Measurements from ENCODE around the gene SMPD4. TPM values are rescaled to one million over a fixed set of nuclear protein-coding genes. Genes with fewer than 3 reads are reported as not detected.
"Not testable (repeated sequence)": the region's sequence is repeated elsewhere in the genome, so short reads cannot be mapped to it uniquely, and the experiment has no call there.

The SMPD4 gene
- total and polyA plus RNA-seq, 2 of the 8 experiments (the other 6 are each of a cell fraction or from before 2014, with no cell fraction given), result 102 to 106 TPM

DNA sequence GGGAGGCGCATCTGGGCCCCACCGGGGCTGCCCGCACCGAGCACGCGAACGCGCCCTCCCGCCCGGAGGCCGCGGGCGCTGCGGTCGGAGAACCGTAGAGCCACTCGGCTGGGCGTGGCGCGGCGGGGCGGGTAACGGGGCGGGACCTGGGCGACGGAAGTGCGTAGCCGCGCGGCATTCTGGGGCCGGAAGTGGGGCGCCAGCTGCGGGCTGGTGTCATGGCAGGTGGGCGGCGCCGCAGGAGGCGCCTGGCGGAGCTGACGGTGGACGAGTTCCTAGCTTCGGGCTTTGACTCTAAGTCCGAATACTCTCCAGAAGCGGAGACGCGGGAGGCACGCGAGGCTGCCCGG lies 47.7 kb upstream of the SMPD4 start:
- H3K4me3 ChIP-seq (ENCODE audit: extremely low read depth in 1 of 4, insufficient read depth in 2 of 4, low read depth in 3 of 4, low read length in 4 of 4); H3K79me2 ChIP-seq (ENCODE audit: control insufficient read depth in 1 of 2, insufficient read depth in 2 of 2, low read length in 2 of 2); H2BK20ac ChIP-seq (ENCODE audit: low read length); H3K27me3 ChIP-seq (replicated peaks in 1 of 4; ENCODE audit: control insufficient read depth in 3 of 4, extremely low read depth in 1 of 4, insufficient read depth in 3 of 4, low read length in 3 of 4); H4K20me1 ChIP-seq (replicated peaks in 1 of 2; ENCODE audit: control insufficient read depth in 1 of 2, insufficient read depth in 2 of 2, low read length in 2 of 2); H3K79me1 ChIP-seq (ENCODE audit: low read depth, low read length); H3K14ac ChIP-seq (ENCODE audit: insufficient read length); H3K23ac ChIP-seq (ENCODE audit: insufficient read length); CTCF ChIA-PET (ENCODE audit: partially characterized antibody); H4K5ac ChIP-seq (ENCODE audit: insufficient read length, low read depth, low read length); H2AK5ac ChIP-seq (ENCODE audit: low read depth, low read length); H3K4ac ChIP-seq (replicated peaks; ENCODE audit: insufficient read length, low read depth, low read length); H3K36me3 ChIP-seq (ENCODE audit: control insufficient read depth in 2 of 4, insufficient read depth in 4 of 4, low read length in 3 of 4); H3K23me2 ChIP-seq (ENCODE audit: low read depth, low read length); DNase-seq (ENCODE audit: low read depth in 1 of 2, low spot score in 2 of 2); H3K18ac ChIP-seq (ENCODE audit: extremely low read depth, low read length); H2BK15ac ChIP-seq (ENCODE audit: low read length); H3K4me2 ChIP-seq (ENCODE audit: insufficient read depth in 1 of 2, low read depth in 2 of 2, low read length in 2 of 2); H2BK12ac ChIP-seq (ENCODE audit: low read depth, low read length); H3K56ac ChIP-seq (replicated peaks; ENCODE audit: insufficient read length, low read depth, low read length); H3K27ac ChIP-seq (ENCODE audit: low read depth, low read length); H3K9me3 ChIP-seq (ENCODE audit: insufficient read depth in 2 of 2, low read depth in 1 of 2, low read length in 1 of 2); POLR2A ChIA-PET (ENCODE audit: partially characterized antibody); H3K9ac ChIP-seq (replicated peaks in 1 of 4; ENCODE audit: extremely low read depth in 1 of 4, low read depth in 3 of 4, low read length in 3 of 4); H4K91ac ChIP-seq (replicated peaks; ENCODE audit: insufficient read length, low read length); H2BK120ac ChIP-seq (replicated peaks; ENCODE audit: low read depth, low read length); H4K8ac ChIP-seq (ENCODE audit: extremely low read depth, insufficient read depth, low read length); FAIRE-seq; H2AFZ ChIP-seq (ENCODE audit: low read length); H2BK5ac ChIP-seq (ENCODE audit: low read depth, low read length); H3K4me1 ChIP-seq (replicated peaks in 1 of 4; ENCODE audit: control insufficient read depth in 3 of 4, insufficient read depth in 4 of 4, low read length in 3 of 4): not testable (repeated sequence)
- 95% methylated on average over 4 of the region's 48 CpGs; no CpG with 5 or more reads in 1 of the 2 experiments for WGBS, 2 experiments (ENCODE audit: extremely low coverage in 1 of 2, insufficient coverage in 1 of 2, insufficient read length in 1 of 2, insufficient replicate concordance in 2 of 2, low coverage in 1 of 2, low lambda C conversion rate in 2 of 2, missing lambda C conversion rate in 1 of 2)

DNA sequence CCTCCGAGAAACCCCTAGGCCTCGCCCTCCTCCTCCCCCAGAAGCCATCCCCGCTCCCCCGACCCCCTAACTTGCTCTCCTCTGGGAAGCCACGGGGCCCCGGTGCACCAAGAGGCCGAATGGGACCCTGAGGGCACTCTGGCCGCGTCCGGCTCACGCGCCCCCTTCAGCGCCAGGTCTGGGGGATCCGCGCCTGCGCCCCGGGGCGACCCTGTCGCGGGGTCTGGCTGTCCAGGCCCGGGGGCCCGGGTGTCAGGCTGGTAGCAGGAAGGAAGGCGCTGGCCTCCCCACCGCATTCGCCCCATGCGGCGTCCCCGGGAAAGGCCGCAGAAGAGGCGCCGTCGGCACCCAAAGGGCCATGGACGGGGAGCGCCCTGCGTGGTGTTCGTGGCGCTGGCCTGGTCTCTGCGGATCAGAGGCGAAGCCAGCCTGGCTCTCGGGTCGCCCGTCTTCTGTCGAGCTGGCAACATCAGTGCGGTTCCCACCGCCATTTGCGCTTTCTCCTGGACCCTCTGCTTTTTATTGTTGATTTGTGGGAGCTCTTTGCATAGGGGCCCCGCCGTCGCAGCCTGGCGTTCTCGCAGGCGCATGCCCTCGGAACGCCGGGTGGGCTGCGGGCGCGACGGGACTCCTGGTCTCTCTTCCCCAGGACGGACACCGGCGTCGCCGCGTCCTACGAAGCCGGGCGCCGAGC lies 47.2 kb upstream of the SMPD4 start:
- H3K23ac ChIP-seq (ENCODE audit: insufficient read length); CTCF ChIA-PET (ENCODE audit: partially characterized antibody); H2BK20ac ChIP-seq (ENCODE audit: low read length); H2BK15ac ChIP-seq (ENCODE audit: low read length); H2BK5ac ChIP-seq (ENCODE audit: low read depth, low read length); H3K79me1 ChIP-seq (ENCODE audit: low read depth, low read length); H3K4me1 ChIP-seq (replicated peaks in 1 of 4; ENCODE audit: control insufficient read depth in 3 of 4, insufficient read depth in 4 of 4, low read length in 3 of 4); POLR2A ChIA-PET (ENCODE audit: partially characterized antibody); H3K79me2 ChIP-seq (ENCODE audit: control insufficient read depth in 1 of 2, insufficient read depth in 2 of 2, low read length in 2 of 2); DNase-seq (ENCODE audit: low read depth in 1 of 2, low spot score in 2 of 2); H3K27ac ChIP-seq (ENCODE audit: low read depth, low read length); H3K4me2 ChIP-seq (ENCODE audit: insufficient read depth in 1 of 2, low read depth in 2 of 2, low read length in 2 of 2); FAIRE-seq; H3K14ac ChIP-seq (ENCODE audit: insufficient read length); H2AK5ac ChIP-seq (ENCODE audit: low read depth, low read length); H3K36me3 ChIP-seq (ENCODE audit: control insufficient read depth in 2 of 4, insufficient read depth in 4 of 4, low read length in 3 of 4); H3K23me2 ChIP-seq (ENCODE audit: low read depth, low read length); H3K56ac ChIP-seq (replicated peaks; ENCODE audit: insufficient read length, low read depth, low read length); H3K9ac ChIP-seq (replicated peaks in 1 of 4; ENCODE audit: extremely low read depth in 1 of 4, low read depth in 3 of 4, low read length in 3 of 4); H2AFZ ChIP-seq (ENCODE audit: low read length); H3K27me3 ChIP-seq (replicated peaks in 1 of 4; ENCODE audit: control insufficient read depth in 3 of 4, extremely low read depth in 1 of 4, insufficient read depth in 3 of 4, low read length in 3 of 4); H2BK120ac ChIP-seq (replicated peaks; ENCODE audit: low read depth, low read length); H3K9me3 ChIP-seq (ENCODE audit: insufficient read depth in 2 of 2, low read depth in 1 of 2, low read length in 1 of 2); H4K91ac ChIP-seq (replicated peaks; ENCODE audit: insufficient read length, low read length); H2BK12ac ChIP-seq (ENCODE audit: low read depth, low read length); H3K4ac ChIP-seq (replicated peaks; ENCODE audit: insufficient read length, low read depth, low read length); H3K4me3 ChIP-seq (ENCODE audit: extremely low read depth in 1 of 4, insufficient read depth in 2 of 4, low read depth in 3 of 4, low read length in 4 of 4); H3K18ac ChIP-seq (ENCODE audit: extremely low read depth, low read length); H4K5ac ChIP-seq (ENCODE audit: insufficient read length, low read depth, low read length); H4K20me1 ChIP-seq (replicated peaks in 1 of 2; ENCODE audit: control insufficient read depth in 1 of 2, insufficient read depth in 2 of 2, low read length in 2 of 2); H4K8ac ChIP-seq (ENCODE audit: extremely low read depth, insufficient read depth, low read length): not testable (repeated sequence)
- WGBS, 2 experiments (ENCODE audit: extremely low coverage in 1 of 2, insufficient coverage in 1 of 2, insufficient read length in 1 of 2, insufficient replicate concordance in 2 of 2, low coverage in 1 of 2, low lambda C conversion rate in 2 of 2, missing lambda C conversion rate in 1 of 2), result 97% methylated on average over 10 of the region's 69 CpGs; no CpG with 5 or more reads in 1 of the 2 experiments
